Measurements from ENCODE around the gene ZEB1. TPM values are rescaled to one million over a fixed set of nuclear protein-coding genes. Genes with fewer than 3 reads are reported as not detected.
"Not testable (repeated sequence)": the region's sequence is repeated elsewhere in the genome, so short reads cannot be mapped to it uniquely, and the experiment has no call there.

The ZEB1 gene
- total and polyA plus RNA-seq, 2 donors from 2014 or later: 5.5 to 43.0 TPM

GRCh38 chr10:31404640-31405039, 85.6 kb downstream of the ZEB1 start:
- no peak overlapping the region for H3K4me3 ChIP-seq (ENCODE audit: low read length in 3 of 3)
- FAIRE-seq: no peak
- intact Hi-C loops (cut with DNase I): no loop called here

GRCh38 chr10:31405829-31406228, 86.8 kb downstream of the ZEB1 start:
- H3K4me1 ChIP-seq (ENCODE audit: control insufficient read depth in 2 of 3, insufficient read depth in 2 of 3, low read depth in 1 of 3, low read length in 3 of 3); H3K9ac ChIP-seq (ENCODE audit: low read length in 3 of 3); H3K27ac ChIP-seq (ENCODE audit: low read depth in 2 of 2, low read length in 2 of 2); intact Hi-C loops (cut with DNase I); H3K36me3 ChIP-seq (ENCODE audit: control insufficient read depth in 2 of 3, insufficient read depth in 3 of 3, low read length in 3 of 3); H3K9me3 ChIP-seq (ENCODE audit: control insufficient read depth in 2 of 3, insufficient read depth in 1 of 3, low read length in 3 of 3); FAIRE-seq; H3K4me3 ChIP-seq (ENCODE audit: low read length in 3 of 3); DNase-seq; H3K27me3 ChIP-seq (ENCODE audit: control insufficient read depth, insufficient read depth, low read length): not testable (repeated sequence)

More at GRCh38 chr10:31404640-31405039, 85.6 kb downstream of the ZEB1 start:
- Histone ChIP-seq H3K27ac (ENCODE audit: low read depth in 2 of 2, low read length in 2 of 2) (no peak overlapping the region), H3K27me3 (ENCODE audit: control insufficient read depth, insufficient read depth, low read length) (no peaks in the 10 kb centered on the region), H3K4me1 (ENCODE audit: control insufficient read depth in 2 of 3, insufficient read depth in 2 of 3, low read depth in 1 of 3, low read length in 3 of 3) (no peaks in the 10 kb centered on the region), H3K36me3 (ENCODE audit: control insufficient read depth in 2 of 3, insufficient read depth in 3 of 3, low read length in 3 of 3) (no peaks in the 10 kb centered on the region), H3K9ac (ENCODE audit: low read length in 3 of 3) (no peak overlapping the region), H3K9me3 (ENCODE audit: control insufficient read depth in 2 of 3, insufficient read depth in 1 of 3, low read length in 3 of 3) (no peaks in the 10 kb centered on the region)
- no peak for DNase-seq
- no peak for TF ChIP-seq CTCF (IDR thresholded peaks at IDR 0.05; ENCODE audit: borderline replicate concordance, extremely low read depth, insufficient read depth)

DNA sequence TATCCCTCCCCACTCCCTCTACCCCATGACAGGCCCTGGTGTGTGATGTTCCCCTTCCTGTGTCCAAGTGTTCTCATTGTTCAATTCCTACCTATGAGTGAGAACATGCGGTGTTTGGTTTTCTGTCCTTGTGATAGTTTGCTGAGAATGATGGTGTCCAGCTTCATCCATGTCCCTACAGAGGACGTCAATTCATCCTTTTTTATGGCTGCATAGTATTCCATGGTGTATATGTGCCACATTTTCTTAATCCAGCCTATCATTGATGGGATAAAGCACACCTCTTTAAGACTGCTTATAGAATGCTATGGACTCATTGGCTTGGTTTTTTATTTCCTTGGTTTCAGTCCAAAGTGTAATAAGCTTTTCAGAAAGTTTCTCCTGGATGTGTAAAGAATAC, 93.4 kb downstream of the ZEB1 start:
- H3K27me3 ChIP-seq (ENCODE audit: control insufficient read depth, insufficient read depth, low read length); H3K27ac ChIP-seq (ENCODE audit: low read depth in 2 of 2, low read length in 2 of 2); H3K4me1 ChIP-seq (ENCODE audit: control insufficient read depth in 2 of 3, insufficient read depth in 2 of 3, low read depth in 1 of 3, low read length in 3 of 3); intact Hi-C loops (cut with DNase I); H3K4me3 ChIP-seq (ENCODE audit: low read length in 3 of 3); H3K36me3 ChIP-seq (ENCODE audit: control insufficient read depth in 2 of 3, insufficient read depth in 3 of 3, low read length in 3 of 3); FAIRE-seq; DNase-seq; H3K9me3 ChIP-seq (ENCODE audit: control insufficient read depth in 2 of 3, insufficient read depth in 1 of 3, low read length in 3 of 3); H3K9ac ChIP-seq (ENCODE audit: low read length in 3 of 3): not testable (repeated sequence)

DNA sequence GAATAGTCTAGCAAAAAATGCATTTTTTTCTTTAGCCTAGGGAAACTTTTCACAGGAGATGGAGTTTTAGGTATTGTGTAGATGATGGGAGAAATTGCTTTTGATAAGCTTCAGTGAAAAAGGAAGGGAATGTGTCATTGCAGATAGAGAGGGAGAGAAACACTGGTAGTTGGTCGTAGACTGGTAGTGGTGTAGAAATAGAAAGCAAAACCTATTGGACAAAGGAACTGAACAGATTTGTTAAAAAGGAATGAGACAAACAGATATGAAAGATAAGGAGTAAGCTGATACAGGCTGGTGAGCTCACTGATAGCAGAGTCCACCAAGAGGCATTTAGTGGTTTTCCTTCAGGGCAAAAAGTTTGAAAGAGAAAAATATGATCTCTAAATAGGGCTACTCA, 94.3 kb downstream of the ZEB1 start:
- Histone ChIP-seq H3K4me1 (ENCODE audit: control insufficient read depth in 2 of 3, insufficient read depth in 2 of 3, low read depth in 1 of 3, low read length in 3 of 3) (no peaks in the 10 kb centered on the region), H3K36me3 (ENCODE audit: control insufficient read depth in 2 of 3, insufficient read depth in 3 of 3, low read length in 3 of 3) (no peaks in the 10 kb centered on the region), H3K27me3 (ENCODE audit: control insufficient read depth, insufficient read depth, low read length) (no peaks in the 10 kb centered on the region), H3K27ac (ENCODE audit: low read depth in 2 of 2, low read length in 2 of 2) (no peak overlapping the region), H3K9me3 (ENCODE audit: control insufficient read depth in 2 of 3, insufficient read depth in 1 of 3, low read length in 3 of 3) (no peaks in the 10 kb centered on the region), H3K9ac (ENCODE audit: low read length in 3 of 3) (no peak overlapping the region), H3K4me3 (ENCODE audit: low read length in 3 of 3) (no peak overlapping the region)
- DNase-seq: no peak
- intact Hi-C loops (cut with DNase I): no loop called here
- no peak for TF ChIP-seq CTCF (IDR thresholded peaks at IDR 0.05; ENCODE audit: borderline replicate concordance, extremely low read depth, insufficient read depth)
- no peak for FAIRE-seq

- no peak for TF ChIP-seq CTCF (IDR thresholded peaks at IDR 0.05; ENCODE audit: borderline replicate concordance, extremely low read depth, insufficient read depth)
- H3K27me3 ChIP-seq (ENCODE audit: control insufficient read depth, insufficient read depth, low read length): no peaks in the 10 kb centered on the region
- H3K36me3 ChIP-seq (ENCODE audit: control insufficient read depth in 2 of 3, insufficient read depth in 3 of 3, low read length in 3 of 3): no peaks in the 10 kb centered on the region
- intact Hi-C loops (cut with DNase I): no loop called here
- no peak overlapping the region for H3K27ac ChIP-seq (ENCODE audit: low read depth in 2 of 2, low read length in 2 of 2)
- no peak overlapping the region for H3K4me3 ChIP-seq (ENCODE audit: low read length in 3 of 3)
- DNase-seq (no peak), FAIRE-seq (no peak)
- no peak overlapping the region for H3K9ac ChIP-seq (ENCODE audit: low read length in 3 of 3)
- H3K9me3 ChIP-seq (ENCODE audit: control insufficient read depth in 2 of 3, insufficient read depth in 1 of 3, low read length in 3 of 3): no peaks in the 10 kb centered on the region
- H3K4me1 ChIP-seq (ENCODE audit: control insufficient read depth in 2 of 3, insufficient read depth in 2 of 3, low read depth in 1 of 3, low read length in 3 of 3): no peaks in the 10 kb centered on the region
These were observed 99.5 kb downstream of the ZEB1 start for GRCh38 chr10:31418481-31418880.
